NCI-H1694 treated with DMSO at 0.1 percent for 48 hours (cell line): ENCODE results near the gene SREK1.

Experiments used
- DNase-seq: peaks from one replicate; lab custom pipeline; 2025; lab: John Stamatoyannopoulos, UW

The SREK1 gene

DNA sequence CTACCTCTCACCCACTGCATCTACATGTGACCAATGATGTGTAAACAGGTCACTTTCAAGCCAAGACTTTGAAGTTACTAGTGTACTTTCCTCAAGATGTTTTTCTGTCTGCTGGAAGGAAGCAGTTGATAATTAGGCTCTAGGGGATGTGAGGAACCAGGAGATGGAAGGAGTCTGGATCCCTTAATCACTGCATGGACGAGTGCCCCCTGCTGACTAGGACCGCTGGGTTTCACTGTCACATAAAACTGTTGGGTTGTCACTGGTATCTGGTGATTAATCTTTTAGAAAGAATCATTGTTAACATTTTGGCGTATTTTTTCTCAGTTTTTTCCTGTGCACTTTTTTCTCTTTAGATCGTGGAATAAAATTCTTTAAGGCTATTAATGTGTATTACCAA, 79.5 kb downstream of the SREK1 start:
- DNase-seq: no peak

DNA sequence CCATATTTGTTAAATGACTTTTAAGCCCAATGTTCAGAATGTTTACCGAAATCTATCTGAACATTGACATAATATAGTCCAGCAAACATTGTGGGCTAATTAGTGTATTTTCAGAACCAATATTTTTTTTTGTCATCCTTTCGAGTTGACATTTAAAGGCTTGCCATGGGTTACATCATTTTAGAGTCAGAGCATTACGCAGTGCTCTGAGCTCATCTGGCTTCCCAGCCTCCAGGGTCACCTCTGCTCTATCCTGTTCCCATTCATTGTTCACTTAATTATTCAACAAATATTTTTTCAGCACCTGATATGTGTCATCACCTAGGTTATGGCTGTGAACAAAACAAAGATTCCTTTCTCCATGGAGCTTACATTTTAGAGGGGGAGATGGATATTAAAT, 80.2 kb downstream of the SREK1 start:
- no peak for DNase-seq

DNA sequence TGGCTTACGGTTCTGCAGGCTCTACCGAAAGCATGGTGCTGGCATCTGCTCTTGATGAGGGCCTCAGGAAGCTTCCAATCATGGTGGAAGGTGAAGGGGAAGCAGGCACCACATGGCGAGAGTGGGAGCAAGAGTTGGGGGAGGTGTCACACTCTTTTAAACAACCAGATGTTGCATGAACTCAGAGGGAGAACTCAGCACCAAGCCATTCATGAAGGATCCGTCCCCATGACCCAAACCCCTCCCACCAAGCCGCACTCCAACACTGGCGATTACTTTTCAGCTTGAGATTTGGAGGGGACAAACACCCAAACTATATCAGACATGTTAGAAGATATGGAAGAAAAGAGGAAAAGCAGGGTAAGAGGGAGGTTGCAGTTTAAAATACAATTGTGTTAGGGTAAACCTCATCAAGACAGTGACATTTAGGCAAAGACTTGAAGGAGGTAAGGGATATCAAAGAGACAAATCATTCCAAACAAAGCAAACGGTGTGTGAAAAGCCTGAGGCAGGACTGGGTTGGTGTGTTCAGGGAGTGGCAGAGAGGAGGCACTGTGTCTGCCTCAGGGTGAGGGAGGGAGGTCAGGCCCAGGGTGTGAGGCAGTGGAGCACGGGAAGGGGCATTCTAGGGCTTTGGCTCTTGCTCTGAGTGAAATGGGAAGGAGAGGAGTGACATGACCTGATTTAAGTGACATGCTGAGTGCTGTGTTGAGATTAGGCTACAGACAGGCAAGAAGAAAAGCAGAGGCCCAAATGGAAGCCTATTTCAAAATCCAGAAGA, 80.9 kb downstream of the SREK1 start:
- DNase-seq: no peak

DNA sequence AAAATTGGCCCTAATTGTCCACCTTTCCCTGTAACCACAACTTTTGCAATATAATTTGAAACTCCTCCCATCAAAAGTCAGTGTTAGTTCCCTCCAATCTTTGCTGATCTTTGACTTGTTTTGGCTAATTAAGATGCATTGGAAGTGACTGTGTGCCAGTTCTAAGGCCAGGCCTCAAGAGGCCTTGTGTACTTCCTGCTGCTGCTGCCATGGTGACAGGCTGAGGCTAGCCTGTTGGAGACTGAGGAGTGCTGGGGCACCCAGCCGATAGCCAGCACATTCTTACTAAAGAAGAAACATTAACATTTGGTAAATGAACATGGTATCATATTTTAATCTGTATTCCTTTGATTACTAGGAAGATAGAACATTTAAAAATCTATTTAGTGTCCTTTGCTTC, 86.5 kb downstream of the SREK1 start:
- DNase-seq: no peak

DNA sequence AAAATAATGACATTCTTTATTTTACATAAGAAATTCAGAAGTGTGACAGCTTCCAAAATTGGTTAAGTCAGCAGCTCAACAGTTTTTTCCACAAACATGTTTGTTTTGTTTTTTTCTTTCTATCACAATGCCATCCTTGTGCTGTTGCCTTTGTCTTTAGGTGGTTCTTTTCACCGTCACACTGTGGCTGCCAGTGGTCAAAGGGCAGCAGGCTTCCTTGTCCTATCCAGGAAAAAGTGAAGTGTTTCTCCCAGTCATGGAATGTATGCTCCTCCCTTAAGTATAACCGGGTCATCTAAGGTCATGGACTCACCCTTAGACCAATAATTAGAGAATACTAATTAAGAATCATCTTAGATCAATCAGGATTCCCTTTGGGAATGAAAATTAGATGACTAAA, 87.4 kb downstream of the SREK1 start:
- DNase-seq: no peak

DNA sequence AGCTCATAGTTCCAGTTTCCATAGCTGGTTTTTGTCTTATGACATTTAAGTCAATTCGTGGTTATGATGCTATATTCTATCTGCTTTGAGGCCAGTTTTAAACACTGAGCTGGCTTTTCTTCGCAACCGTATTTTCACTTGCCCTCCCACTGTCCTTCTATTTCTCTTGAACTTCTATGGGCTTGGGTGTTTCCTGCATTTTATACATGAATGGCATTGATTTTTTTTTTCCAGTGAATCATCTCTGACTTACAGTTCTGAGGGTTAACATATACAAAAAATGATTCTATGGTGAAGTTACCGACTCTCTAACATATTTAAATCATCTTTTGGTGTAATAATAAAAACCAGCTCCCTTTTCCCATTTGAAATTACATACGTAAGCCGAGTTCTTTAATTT, 88.2 kb downstream of the SREK1 start:
- DNase-seq: no peak

DNA sequence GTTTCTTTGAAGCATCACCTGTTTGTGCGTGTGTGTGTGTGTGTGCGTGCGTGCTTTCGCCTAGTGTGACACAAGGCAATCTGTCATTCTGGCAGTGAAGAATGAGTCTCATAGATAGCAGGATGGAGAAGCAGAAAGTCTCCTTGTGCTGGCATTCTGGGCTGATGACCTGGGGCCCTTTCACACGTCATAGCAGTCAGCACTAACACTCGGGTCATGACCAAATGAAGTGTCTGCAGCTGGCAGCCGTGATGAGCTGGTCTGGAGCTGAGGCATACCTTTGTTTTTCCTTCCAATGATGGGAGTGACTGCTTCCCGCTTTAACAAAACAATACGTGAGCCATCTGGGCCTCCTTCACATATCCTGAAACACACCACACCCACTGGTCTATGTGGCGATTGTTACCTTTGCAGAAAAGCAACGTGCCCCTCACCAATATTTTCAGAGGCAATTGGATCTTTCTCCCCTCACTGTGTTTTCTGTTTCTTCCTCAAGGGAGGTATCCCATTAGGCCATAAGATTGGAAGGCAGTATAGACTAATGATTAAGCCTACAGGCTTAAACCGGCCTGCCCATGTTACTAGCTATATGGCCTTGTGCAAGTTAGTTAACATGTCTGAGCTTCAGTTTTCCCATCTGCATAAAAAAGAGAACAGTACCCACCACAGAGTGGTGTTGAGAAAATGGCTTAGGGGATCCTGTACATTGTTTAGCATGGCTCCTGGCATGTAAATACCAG, 88.8 kb downstream of the SREK1 start:
- no peak for DNase-seq
